Astrocyte (in vitro differentiated cells and primary cell): Measurements from ENCODE around the gene TBC1D14. TPM values are rescaled to one million over a fixed set of nuclear protein-coding genes. Genes with fewer than 3 reads are reported as not detected.

ENCODE experiments used
- DNase-seq: peaks from one replicate; pipeline ENCODE4 v3.0.0-alpha.2; 2010; ENCODE audit warnings: low read depth
- FAIRE-seq: peaks from 2 replicates; lab custom pipeline; 2011; peaks lifted over from hg19 to GRCh38; lab: Jason Lieb, UNC
- H2AFZ ChIP-seq: 2 replicates; pipeline ENCODE4 v1.6.0; 2012; ENCODE audit warnings: low read depth, low read length, inconsistent platforms
- H3K27ac ChIP-seq: 2 replicates; pipeline ENCODE4 v1.5.1; 2011; ENCODE audit warnings: low read depth, low read length, inconsistent platforms
- H3K27me3 ChIP-seq: 2 replicates; pipeline ENCODE4 v1.6.0; 2011; ENCODE audit warnings: low read length, inconsistent platforms; ENCODE audit not compliant: insufficient read depth
- H3K36me3 ChIP-seq: 2 replicates; pipeline ENCODE4 v1.5.1; 2011; ENCODE audit warnings: low read length, inconsistent platforms; ENCODE audit not compliant: insufficient read depth
- H3K4me1 ChIP-seq: 2 replicates; pipeline ENCODE4 v1.5.1; 2011; ENCODE audit warnings: low read length, inconsistent platforms; ENCODE audit not compliant: insufficient read depth
- H3K4me2 ChIP-seq: 2 replicates; pipeline ENCODE4 v1.6.0; 2012; ENCODE audit warnings: low read length, inconsistent platforms
- H3K4me3 ChIP-seq: 2 replicates; pipeline ENCODE4 v1.5.1; 2011; ENCODE audit warnings: low read depth, mild to moderate bottlenecking, low read length, inconsistent platforms; ENCODE audit not compliant: insufficient read depth
- H3K79me2 ChIP-seq: 2 replicates; pipeline ENCODE4 v1.6.0; 2012; ENCODE audit warnings: mild to moderate bottlenecking, low read length, inconsistent platforms; ENCODE audit not compliant: insufficient read depth
- H3K9ac ChIP-seq: 2 replicates; pipeline ENCODE4 v1.6.0; 2012; ENCODE audit warnings: mild to moderate bottlenecking, low read length, inconsistent platforms
- H3K9me3 ChIP-seq: 2 replicates; pipeline ENCODE4 v1.5.1; 2012; ENCODE audit warnings: low read depth, mild to moderate bottlenecking, low read length, inconsistent platforms; ENCODE audit not compliant: insufficient read depth
- H4K20me1 ChIP-seq: 2 replicates; pipeline ENCODE4 v1.6.0; 2012; ENCODE audit warnings: low read length, inconsistent platforms; ENCODE audit not compliant: insufficient read depth
- H3K27ac Mint-ChIP-seq: one replicate; pipeline ENCODE4 v1.8.0; 2021; ENCODE audit warnings: mild to moderate bottlenecking, mixed read lengths; ENCODE audit not compliant: unreplicated experiment
- H3K27me3 Mint-ChIP-seq: one replicate; pipeline ENCODE4 v1.8.0; 2021; ENCODE audit warnings: low read depth, mixed read lengths; ENCODE audit not compliant: unreplicated experiment
- H3K36me3 Mint-ChIP-seq: one replicate; pipeline ENCODE4 v1.8.0; 2021; ENCODE audit warnings: low read depth, mixed read lengths; ENCODE audit not compliant: unreplicated experiment
- H3K4me1 Mint-ChIP-seq: one replicate; pipeline ENCODE4 v1.8.0; 2021; ENCODE audit warnings: low read depth, mixed read lengths; ENCODE audit not compliant: unreplicated experiment
- H3K4me3 Mint-ChIP-seq: one replicate; pipeline ENCODE4 v1.8.0; 2021; ENCODE audit warnings: mild to moderate bottlenecking, moderate library complexity, mixed read lengths; ENCODE audit not compliant: unreplicated experiment
- H3K9me3 Mint-ChIP-seq: one replicate; pipeline ENCODE4 v1.8.0; 2021; ENCODE audit warnings: mild to moderate bottlenecking, mixed read lengths; ENCODE audit not compliant: unreplicated experiment
- CTCF ChIP-seq: IDR thresholded peaks from 2 replicates; pipeline ENCODE4 v1.5.1; 2011; ENCODE audit warnings: low read depth, mild to moderate bottlenecking, inconsistent platforms, low read length, moderate library complexity; ENCODE audit not compliant: insufficient read depth
- EZH2 ChIP-seq: IDR thresholded peaks from 2 replicates; pipeline ENCODE4 v1.6.1; 2012; ENCODE audit warnings: mild to moderate bottlenecking, low read length, inconsistent platforms; ENCODE audit not compliant: insufficient read depth
- total RNA-seq: library from RNA; stranded (reverse); gene quantifications from 2 replicates; pipeline ENCODE4 v1.2.1, GENCODE V29; 2021

The TBC1D14 gene
- total RNA-seq, 1 donor from 2014 or later: 30.4 TPM

DNA sequence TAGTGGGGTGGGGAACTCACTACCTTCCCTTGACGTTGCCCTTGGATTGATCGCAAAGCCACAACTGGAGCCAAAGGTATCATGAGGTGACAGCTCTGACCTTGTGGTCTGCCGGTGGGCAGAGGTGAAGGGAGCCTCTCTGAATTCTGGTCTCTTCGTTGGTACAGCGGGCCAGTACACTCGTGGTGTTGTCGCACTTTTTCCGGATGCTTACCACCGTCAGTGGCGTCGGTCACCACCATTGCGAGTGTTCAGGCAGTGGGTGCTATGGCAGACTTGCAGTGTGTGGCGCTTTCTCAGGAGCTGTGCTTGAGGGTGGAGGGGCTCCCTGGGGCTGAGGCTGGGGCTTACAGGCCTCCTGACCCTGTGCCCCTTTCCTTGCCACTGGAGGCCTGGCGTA lies 163.4 kb downstream of the TBC1D14 start:
- peak overlapping the region; percentile 18 for H3K27ac Mint-ChIP-seq
- peaks cover 30% of the 10 kb centered on the region for H3K27me3 Mint-ChIP-seq
- H3K4me1 Mint-ChIP-seq: no peaks in the 10 kb centered on the region

GRCh38 chr4:7073526-7074390 lies 164.1 kb downstream of the TBC1D14 start:
- H3K36me3 ChIP-seq: no peaks in the 10 kb centered on the region
- no peak overlapping the region for H3K4me3 ChIP-seq
- Mint-ChIP-seq H3K27me3 (peaks cover 30% of the 10 kb centered on the region), H3K4me1 (no peaks in the 10 kb centered on the region), H3K4me3 (no peak overlapping the region), H3K9me3 (peaks cover 3% of the 10 kb centered on the region), H3K27ac (no peak overlapping the region), H3K36me3 (peaks cover 2% of the 10 kb centered on the region)
- no peaks in the 10 kb centered on the region for H3K9me3 ChIP-seq
- H4K20me1 ChIP-seq: no peaks in the 10 kb centered on the region
- H3K4me1 ChIP-seq: peaks cover 4% of the 10 kb centered on the region
- FAIRE-seq (no peak), DNase-seq (peak; percentile 16)
- H3K79me2 ChIP-seq: no peaks in the 10 kb centered on the region
- no peak overlapping the region for H3K27ac ChIP-seq
- H2AFZ ChIP-seq: no peak overlapping the region
- TF ChIP-seq CTCF (no peak), EZH2 (no peak)
- peaks cover 10% of the 10 kb centered on the region for H3K27me3 ChIP-seq
- no peak overlapping the region for H3K4me2 ChIP-seq
- no peak overlapping the region for H3K9ac ChIP-seq

More for the DNA sequence above, 163.4 kb downstream of the TBC1D14 start:
- H3K4me3 Mint-ChIP-seq: no peak overlapping the region
- no peak overlapping the region for H3K9ac ChIP-seq
- H3K9me3 ChIP-seq: no peaks in the 10 kb centered on the region
- peaks cover 10% of the 10 kb centered on the region for H3K27me3 ChIP-seq
- DNase-seq: no peak
- H3K4me2 ChIP-seq: no peak overlapping the region
- no peak for TF ChIP-seq CTCF
- no peak for TF ChIP-seq EZH2
- no peak overlapping the region for H2AFZ ChIP-seq
- peaks cover 2% of the 10 kb centered on the region for H3K36me3 Mint-ChIP-seq
- peaks cover 6% of the 10 kb centered on the region for H3K4me1 ChIP-seq
- peaks cover 3% of the 10 kb centered on the region for H3K9me3 Mint-ChIP-seq
- H3K4me3 ChIP-seq: no peak overlapping the region
- FAIRE-seq: no peak
- H4K20me1 ChIP-seq: no peaks in the 10 kb centered on the region
- no peaks in the 10 kb centered on the region for H3K36me3 ChIP-seq
- no peak overlapping the region for H3K27ac ChIP-seq
- H3K79me2 ChIP-seq: no peaks in the 10 kb centered on the region

DNA sequence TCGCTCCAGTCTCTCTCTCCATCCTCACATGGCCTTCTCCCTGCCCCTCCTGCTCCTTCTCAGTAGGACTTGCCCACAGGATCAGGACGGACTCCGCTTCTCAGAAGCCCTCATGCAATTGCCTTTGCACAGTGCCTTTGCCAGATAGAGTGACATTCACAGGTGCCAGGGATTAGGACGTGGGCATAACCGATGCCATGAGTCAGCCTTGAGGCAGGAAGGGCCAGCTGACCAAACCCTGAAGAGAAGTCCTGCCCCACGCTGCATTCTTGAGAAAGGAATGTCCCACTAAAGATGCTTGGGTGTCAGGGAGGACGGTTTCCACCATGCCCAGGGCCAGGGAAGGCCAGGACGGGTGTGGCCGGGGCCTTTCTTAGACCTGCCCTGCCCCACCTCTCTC lies 164.8 kb downstream of the TBC1D14 start:
- Histone ChIP-seq H2AFZ (no peak overlapping the region), H3K9me3 (no peaks in the 10 kb centered on the region), H3K27me3 (peaks cover 10% of the 10 kb centered on the region), H3K4me3 (no peak overlapping the region), H3K9ac (no peak overlapping the region), H3K27ac (no peak overlapping the region), H3K4me2 (no peak overlapping the region), H3K79me2 (no peaks in the 10 kb centered on the region), H3K36me3 (no peaks in the 10 kb centered on the region), H3K4me1 (no peaks in the 10 kb centered on the region), H4K20me1 (no peaks in the 10 kb centered on the region)
- peaks cover 30% of the 10 kb centered on the region for H3K27me3 Mint-ChIP-seq
- no peak for DNase-seq
- peak overlapping the region; percentile 34 for H3K27ac Mint-ChIP-seq
- TF ChIP-seq CTCF (no peak), EZH2 (no peak)
- peaks cover 3% of the 10 kb centered on the region for H3K9me3 Mint-ChIP-seq
- peaks cover 2% of the 10 kb centered on the region for H3K36me3 Mint-ChIP-seq
- no peaks in the 10 kb centered on the region for H3K4me1 Mint-ChIP-seq
- FAIRE-seq: no peak
- H3K4me3 Mint-ChIP-seq: no peak overlapping the region
